ENCODE measurements around the gene SLC35C1.
"Not testable (repeated sequence)": the region's sequence is repeated elsewhere in the genome, so short reads cannot be mapped to it uniquely, and the experiment has no call there.

SLC35C1 gene

DNA sequence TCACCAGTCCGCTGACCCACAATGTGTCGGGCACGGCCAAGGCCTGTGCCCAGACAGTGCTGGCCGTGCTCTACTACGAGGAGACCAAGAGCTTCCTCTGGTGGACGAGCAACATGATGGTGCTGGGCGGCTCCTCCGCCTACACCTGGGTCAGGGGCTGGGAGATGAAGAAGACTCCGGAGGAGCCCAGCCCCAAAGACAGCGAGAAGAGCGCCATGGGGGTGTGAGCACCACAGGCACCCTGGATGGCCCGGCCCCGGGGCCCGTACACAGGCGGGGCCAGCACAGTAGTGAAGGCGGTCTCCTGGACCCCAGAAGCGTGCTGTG, 6.1 kb downstream of the SLC35C1 start:
- no peak for DNase-seq (ENCODE audit: low read depth in 2 of 2)

DNA sequence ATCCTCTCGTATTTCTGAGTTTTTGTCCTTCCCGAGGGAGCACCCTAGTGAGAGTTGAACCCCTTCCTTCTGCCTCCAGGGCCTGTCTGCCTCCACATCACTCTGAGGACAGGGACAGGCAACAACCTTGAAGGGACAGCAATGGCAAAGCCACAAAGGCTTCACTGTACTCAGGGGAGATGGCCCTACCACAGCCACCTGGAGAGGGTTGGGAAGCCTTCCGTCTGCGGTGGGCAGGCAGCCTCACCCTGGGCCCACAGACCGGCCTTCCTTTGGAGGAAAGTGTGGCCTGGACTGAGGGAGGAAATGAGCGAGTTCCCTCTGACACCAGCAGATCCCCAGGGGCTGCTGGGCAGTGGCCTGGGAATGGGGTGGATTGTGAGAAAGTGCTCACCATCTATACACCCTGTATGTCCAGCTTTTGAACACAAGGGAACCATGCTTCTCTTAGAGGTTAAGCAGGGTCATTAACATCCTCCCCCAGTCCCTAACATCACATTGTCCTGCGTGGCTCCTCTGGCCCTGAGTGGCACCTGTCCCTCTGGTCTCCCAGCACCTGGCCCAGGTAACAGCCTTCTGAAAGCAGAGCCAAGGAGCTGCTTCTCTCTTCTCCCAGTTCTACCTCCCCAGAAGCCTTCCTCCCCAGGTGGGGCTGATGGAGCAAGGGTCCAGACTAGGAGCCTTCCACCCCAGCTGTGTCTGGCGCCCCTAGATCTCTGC, 6.8 kb downstream of the SLC35C1 start:
- DNase-seq (ENCODE audit: low read depth in 2 of 2) = no peak

DNA sequence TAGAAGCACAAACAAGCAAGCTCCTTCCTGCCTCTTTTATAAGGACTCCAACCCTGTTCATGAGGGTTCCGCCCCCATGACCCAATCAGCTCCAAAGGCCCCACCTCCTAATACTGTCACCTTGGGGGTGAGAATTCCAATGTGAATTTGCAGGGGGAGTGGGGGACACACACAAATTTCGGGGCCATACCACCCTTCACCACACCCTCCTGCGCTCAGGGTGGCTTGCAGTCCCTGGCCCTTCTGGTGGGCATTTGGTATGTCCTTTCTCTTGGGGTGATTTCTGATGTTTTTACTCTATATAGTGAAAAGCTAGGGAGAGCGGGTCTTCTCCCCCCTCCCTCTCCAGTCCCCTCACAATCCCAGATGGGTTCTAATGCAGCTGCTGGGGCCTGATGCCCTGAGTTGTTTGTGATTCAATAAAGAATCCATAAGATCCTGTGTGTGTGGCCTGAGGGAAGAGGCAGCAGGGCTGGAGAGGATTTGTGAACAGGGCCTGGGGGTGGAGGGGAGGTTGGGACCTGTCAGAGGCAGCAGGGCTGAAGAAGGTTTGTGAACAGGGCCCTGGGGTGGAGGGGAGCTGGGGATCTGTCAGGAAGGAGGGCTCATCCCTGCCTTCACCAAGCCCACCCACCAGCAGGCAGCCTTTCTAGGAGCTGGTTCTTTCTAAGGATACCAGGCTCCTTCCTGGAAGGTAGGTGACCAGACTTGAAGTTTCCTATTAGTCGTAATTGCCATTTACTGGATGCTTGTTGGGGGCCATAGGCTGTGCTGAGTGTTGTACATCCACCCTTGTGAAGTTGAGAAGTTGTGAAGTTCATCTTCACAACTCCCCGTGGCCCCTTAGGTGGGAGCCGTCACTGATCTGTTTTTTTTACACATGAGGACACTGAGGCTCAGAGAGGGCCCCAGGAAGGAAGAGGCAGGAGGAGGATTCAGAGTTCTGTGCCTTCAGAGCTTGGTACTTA, 7.9 kb downstream of the SLC35C1 start:
- no peak for DNase-seq (ENCODE audit: low read depth in 2 of 2)

DNA sequence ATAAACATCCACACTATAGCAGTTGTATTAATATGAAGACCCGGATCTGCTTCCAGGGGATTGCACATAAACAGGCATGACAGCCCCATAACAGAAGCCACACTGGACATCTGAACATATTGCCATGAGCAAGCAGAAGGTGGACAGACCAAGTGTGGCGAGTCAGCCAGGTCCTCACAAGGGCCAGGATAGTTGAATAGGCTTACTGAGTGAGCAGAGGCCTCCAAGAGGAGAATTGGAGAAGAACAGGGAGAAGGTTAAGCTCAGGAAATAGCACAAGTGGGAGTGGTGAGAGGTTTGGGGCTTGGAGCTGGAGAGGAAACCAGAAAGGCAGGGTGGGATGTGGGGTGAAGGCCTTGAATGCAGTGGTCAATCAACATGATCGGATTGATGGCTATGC, 10.8 kb downstream of the SLC35C1 start:
- DNase-seq (ENCODE audit: low read depth in 2 of 2) = no peak

- DNase-seq (ENCODE audit: low read depth in 2 of 2) = no peak
Observed at GRCh38 chr11:45816614-45817013, 11.7 kb downstream of the SLC35C1 start.

DNA sequence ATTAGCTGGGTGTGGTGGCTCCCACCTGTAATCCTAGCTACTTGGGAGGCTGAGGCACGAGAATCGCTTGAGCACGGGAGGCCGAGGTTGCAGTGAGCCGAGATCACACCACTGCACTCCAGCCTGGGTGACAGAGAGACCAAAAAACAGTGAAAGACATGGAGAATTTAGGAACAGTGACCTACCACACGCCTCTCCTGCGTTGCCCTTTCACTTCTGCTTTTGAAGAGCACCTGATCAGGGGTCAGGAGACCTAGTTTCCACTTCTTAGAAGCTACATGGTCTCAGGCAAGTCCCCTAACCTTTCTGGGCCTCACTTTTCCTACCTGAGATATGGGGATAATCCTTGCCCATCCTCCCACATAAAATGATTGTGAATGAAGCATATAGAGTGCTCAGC, 12.2 kb downstream of the SLC35C1 start:
- DNase-seq (ENCODE audit: low read depth in 2 of 2) = no peak

DNA sequence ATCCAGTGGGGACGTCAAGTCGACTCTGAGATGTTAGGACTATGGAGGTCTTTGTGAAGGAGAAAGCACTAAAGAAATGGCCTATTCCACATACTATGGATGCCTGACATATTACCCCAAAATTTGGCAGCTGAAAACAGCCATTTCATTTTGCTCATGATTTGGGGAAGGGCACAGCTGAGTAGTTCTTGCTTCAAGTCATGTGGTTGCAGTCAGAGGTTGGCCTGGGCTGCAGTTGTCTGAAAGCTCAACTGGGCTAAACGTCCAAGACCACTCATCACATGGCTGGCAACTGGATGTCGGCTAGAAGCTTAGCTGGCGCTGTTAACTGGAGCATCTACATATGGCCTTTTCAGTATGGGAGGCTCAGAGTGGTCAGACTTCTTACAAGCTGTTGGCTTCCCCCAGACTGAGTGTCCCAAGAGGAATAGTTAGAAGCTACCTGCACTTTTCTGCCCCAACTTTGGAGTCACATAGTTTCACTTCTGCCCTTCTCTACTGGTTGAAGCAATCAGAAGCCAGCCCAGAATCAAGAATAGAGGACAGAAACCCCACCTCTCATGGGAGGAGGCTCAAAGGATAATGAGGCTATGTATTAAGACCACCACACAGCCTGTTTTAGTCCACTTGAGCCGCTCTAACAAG, 14.1 kb downstream of the SLC35C1 start:
- DNase-seq (ENCODE audit: low read depth in 2 of 2) = no peak

GRCh38 chr11:45820211-45820857, 15.4 kb downstream of the SLC35C1 start:
- no peak for DNase-seq (ENCODE audit: low read depth in 2 of 2)

GRCh38 chr11:45826492-45826891, 21.5 kb downstream of the SLC35C1 start:
- DNase-seq (ENCODE audit: low read depth in 2 of 2) = not testable (repeated sequence)

GRCh38 chr11:45827123-45827522, 22.2 kb downstream of the SLC35C1 start:
- DNase-seq (ENCODE audit: low read depth in 2 of 2) = no peak

DNA sequence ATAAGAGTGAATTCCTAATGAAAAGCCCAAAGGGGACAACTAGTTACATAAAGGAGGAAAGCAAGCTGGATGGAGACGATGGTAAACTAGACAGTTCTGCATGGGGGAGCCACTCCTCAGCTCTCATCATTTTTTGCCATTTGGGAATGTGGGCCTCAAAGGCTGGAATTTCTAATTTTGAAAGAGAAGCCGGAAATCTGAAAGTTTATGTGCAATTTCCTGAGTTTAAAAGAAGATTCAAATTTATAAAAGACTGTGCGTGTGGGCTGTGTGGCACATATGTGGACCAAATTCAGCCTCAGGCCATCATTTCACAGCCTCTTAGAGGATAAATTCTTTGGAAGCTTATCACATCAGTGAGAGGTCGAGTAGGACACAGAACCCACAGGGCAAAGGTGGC, 24.0 kb downstream of the SLC35C1 start:
- no peak for DNase-seq (ENCODE audit: low read depth in 2 of 2)

- DNase-seq (ENCODE audit: low read depth in 2 of 2) = no peak
Observed at GRCh38 chr11:45830596-45830995, 25.6 kb downstream of the SLC35C1 start.

DNA sequence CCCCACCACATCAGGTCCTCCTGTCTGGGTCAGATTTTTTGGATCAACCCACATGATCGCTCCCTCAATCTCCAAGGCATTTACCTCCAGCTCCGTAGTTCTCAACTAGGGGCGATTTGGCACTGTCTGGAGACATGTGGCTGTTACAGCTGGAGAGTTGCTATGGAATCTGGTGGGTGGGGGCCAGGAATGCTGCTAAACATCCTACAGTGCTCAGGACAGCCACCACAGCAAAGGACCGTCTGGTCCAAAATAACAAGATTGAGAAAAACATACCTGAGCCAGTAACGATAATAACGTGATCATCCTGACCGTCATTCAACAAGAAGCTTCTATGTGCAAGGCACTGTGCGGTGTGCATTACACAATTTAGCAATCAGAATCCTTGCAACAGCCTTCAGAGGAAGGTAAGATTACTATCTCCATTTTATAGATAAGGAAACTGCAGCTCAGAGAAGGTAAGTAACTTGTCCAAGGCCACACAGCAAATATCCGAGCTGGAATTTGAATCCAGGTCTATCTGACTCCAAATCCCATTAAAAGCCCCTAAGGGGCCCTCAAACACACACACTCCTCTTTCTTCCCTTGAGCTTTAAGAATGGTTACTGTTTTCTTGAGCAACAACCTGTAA, 28.0 kb downstream of the SLC35C1 start:
- no peak for DNase-seq (ENCODE audit: low read depth in 2 of 2)

- no peak for DNase-seq (ENCODE audit: low read depth in 2 of 2)
Observed at GRCh38 chr11:45833761-45834160, 28.8 kb downstream of the SLC35C1 start.

- DNase-seq (ENCODE audit: low read depth in 2 of 2) = no peak
Observed at GRCh38 chr11:45834298-45834756, 29.4 kb downstream of the SLC35C1 start.

DNA sequence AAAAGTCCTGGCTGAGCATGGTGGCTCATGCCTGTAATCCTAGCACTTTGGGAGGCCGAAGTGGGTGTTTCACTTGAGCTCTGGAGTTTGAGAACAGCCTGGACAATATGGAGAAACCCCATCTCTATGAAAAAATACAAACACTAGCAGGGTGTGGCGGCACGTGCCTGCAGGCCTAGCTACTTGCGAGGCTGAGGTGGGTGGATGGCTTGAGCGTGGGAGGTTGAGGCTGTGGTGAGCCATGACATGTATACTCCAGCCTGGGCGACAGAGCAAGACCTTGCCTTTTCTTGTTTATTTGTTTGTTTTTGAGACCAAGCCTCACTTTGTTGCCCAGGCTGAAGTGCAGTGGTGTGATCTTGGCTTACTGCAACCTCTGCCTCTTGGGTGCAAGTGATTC, 34.3 kb downstream of the SLC35C1 start:
- no peak for DNase-seq (ENCODE audit: low read depth in 2 of 2)

GRCh38 chr11:45840251-45840650, 35.3 kb downstream of the SLC35C1 start:
- not testable (repeated sequence) for DNase-seq (ENCODE audit: low read depth in 2 of 2)

DNA sequence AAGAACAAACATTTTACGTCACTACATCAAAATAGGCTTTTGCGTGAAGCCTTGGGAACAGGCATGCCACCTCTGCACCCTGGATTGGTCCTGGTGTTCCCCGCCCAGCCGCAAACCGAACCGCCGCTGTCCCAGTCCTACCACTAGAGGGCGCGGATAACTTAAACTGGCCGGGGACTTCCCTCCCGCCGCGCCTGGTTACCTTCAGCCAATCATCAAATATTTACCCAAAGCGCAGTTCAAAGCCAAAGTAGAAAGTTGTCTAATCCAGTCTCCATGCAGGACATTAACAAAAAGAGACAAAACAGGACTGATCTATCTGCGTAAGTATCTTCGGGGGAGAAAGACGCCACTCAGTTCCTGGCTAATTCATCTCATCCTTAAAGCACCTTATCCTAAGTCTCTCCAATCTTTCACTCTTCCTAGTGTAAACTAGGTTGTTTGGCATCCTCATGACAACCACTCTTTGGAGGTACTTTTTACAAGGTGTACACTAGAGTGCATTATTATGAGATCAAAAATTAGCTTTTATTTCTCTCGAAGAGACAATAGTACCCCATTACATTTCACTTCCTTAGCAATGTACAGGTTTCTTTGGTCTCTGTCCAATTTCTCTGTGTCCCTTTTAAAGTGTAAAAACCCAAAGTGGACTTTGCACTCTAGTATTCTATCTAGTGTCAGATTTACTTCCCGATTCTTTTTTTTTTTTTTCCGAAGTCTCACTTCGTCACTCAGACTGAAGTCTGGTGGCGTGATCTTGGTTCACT, 38.4 kb downstream of the SLC35C1 start:
- DNase-seq (ENCODE audit: low read depth in 2 of 2) = peak; percentile 77 to 78

DNA sequence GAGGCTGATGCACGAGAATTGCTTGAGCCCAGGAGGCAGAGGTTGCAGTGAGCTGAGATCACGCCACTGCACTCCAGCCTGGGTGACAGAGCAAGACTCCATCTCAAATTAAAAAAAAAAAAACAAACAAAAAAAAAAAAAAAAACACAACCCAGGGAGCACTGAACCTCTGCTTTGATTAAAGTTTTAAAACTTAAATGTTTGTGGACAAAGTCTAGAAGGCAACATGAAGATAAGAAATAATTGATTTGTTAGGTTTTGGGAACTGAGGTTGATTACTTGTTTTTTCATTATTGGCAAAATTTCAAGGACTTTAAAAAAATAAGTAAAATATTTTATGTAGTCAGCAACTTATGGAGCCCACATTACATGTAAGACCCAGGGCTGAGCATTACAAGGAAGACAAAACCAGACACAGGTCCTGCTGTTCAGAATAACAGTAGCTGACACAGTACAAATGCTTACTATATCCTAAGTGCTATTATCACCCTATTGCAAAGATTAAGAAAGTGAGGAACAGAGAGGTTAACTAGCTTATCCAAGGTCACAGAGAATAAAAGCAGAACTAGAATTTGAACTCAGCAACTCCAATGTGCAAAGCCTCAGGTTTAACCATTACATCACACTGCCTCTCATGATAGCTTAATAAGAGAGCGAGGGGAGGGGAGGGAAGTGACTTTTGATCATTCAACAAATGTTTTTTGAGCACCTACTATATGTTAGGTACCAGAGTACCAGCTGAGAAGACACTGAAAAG, 40.1 kb downstream of the SLC35C1 start:
- DNase-seq (ENCODE audit: low read depth in 2 of 2) = no peak

GRCh38 chr11:45846174-45846675, 41.3 kb downstream of the SLC35C1 start:
- DNase-seq (ENCODE audit: low read depth in 2 of 2) = no peak

All from stimulated activated CD8-positive, alpha-beta memory T cell treated with anti-CD3 and anti-CD28 coated beads, Interleukin-15, amount 100 ng/mL, for 48 hours (primary cell).